NCI-H2196 (cell line): ENCODE measurements around the gene HMGXB4.
A peak's percentile ranks its signal among the peaks of the same experiment; 100 is the strongest.

Experiments used
- DNase-seq: peaks from one replicate; lab custom pipeline; 2025; ENCODE audit not compliant: unreplicated experiment; lab: John Stamatoyannopoulos, UW

HMGXB4 gene

DNA sequence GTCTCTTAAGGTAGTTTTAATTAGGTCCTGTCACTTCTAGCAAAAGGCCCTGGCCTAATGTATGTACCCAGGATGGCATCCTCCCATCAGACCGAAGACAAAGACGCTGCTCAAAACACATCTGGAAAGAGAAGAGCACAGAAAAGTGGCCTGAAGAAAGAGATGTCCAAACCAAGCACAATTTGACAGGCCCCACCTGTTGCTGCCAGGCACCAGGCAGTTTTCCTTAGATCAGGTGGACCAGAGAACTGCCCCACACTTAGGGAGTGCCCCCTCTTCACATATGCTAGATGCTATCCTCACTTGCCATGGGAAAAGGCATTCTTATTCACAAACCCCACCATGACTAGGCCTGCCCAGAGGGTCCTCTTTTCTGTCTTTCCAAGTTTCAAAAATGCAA, 3.3 kb upstream of the HMGXB4 start:
- DNase-seq: no peak

DNA sequence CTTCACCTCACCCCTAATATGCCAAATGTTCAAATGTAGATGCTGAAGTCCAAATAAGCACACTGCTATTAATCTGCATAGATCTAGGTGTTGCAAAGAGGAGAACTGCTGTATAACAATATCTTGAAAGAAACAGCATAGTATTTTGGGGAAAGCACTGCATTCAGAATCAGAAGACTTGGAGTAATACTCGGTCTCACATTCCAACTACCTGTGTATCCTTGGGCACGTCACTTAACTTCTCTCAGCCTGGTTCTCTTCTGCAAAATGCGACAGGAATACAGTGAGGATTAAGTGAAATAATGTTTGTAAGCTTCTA, 332 bp upstream of the HMGXB4 start:
- no peak for DNase-seq

DNA sequence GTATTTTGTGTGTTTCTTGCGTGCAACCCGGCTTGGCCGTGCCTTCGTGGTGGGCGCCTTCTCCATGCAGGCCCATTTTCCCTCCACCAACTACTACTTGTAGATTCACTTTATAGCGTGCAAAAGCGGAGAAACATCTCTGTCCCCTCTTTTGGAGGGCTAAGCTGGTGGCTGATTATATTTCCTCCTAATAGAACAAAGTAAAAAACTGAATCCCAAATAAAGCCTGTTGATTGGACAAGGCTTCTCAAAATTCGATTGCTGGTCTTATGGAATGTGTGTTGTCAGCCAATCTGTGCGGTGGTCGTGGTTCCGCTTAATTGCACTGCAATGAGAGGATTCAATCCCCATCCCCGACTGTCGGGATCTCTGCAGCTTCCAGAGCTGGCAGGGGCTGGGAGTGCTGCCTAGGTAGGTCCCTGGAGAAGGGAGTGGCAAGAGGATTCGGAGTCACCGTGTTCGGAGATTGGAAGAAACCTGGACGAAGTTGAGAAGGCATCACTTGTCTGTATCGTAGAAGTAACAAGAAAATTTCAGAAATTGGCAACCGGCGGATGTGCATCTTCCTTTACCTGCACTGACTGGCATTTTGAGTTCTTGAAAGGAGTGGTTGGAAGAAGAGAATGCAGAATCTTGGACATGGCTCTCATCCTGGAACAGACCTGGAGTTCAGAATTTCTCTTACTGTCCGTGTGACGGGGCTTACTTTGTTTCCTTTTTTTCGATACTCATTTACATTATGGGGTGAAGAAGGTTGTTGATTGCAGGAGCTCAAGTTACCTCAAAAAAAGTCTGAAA, 1.1 kb downstream of the HMGXB4 start:
- DNase-seq: no peak

- no peak for DNase-seq
These were observed 7.7 kb downstream of the HMGXB4 start for GRCh38 chr22:35264986-35265385.

DNA sequence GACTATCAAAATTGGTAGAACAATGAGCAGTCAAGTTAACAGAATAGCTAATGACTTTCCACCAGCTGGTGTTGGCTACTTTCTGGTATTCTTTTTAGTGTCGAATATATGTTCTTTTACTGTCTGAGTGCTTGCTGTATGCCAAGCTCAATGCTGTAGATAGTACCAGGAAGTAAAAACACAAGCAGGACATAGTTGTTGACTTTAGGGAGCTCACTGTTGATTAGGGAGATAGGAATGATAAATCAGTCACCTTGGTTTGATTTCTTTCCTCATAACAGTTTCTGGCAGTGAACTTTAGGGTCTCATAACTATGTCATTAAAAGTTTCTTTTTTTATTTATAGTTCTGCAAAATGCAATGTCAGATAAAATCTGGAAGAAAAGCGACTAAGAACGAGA, 9.0 kb downstream of the HMGXB4 start:
- DNase-seq: no peak

DNA sequence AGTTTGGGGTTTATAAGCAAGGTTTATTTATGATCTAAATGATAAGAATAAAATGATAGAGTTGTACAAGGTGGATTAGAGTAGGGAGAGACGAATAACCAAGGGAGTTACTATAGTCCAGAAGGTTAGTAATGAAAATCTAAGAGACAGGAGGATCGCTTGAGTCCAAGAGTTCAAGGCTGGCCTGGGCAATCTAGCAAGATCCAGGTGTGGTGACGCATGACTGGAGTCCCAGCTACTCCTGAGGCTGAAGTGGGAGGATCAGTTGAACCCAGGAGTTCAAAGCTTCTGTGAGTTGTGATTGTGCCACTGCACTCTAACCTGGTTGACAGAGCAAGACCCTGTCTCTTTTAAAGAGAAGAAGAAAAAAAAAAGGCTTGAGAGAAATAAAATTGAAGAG, 12.3 kb downstream of the HMGXB4 start:
- DNase-seq: no peak

DNA sequence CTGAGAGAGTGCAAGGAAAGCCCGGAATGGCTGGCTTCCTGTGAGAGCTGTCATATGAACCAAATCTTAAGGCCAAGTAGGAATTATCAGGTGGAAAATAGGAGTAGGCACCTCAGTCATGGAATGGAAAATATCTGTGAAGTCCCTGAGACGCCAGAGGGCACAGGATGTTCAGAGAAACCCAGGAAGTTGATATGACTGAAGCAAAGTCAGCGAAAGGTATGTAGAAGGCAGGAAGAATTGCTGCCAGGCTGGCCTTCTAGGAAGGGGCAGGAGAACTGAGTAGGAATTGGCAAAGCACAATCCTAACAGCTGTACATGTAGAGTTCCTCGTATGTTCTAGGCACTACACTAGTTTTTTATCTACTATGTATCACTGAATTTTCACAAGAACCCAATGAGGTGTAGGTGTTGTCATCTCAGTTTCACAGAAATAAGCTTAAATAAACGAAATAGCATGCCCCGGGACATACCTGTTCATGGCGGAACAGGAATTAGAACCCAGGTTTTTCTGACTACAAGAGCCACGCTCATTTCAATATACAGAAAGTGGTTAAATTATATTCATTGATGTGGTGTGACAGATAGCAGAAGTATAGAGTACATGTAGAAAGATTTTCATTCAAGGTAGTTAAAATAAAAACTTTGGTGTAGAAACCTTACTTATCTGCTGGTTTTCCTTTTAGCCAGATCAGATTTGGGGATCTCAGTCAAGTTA, 17.0 kb downstream of the HMGXB4 start:
- no peak for DNase-seq

GRCh38 chr22:35275580-35275979, 18.3 kb downstream of the HMGXB4 start:
- no peak for DNase-seq

DNA sequence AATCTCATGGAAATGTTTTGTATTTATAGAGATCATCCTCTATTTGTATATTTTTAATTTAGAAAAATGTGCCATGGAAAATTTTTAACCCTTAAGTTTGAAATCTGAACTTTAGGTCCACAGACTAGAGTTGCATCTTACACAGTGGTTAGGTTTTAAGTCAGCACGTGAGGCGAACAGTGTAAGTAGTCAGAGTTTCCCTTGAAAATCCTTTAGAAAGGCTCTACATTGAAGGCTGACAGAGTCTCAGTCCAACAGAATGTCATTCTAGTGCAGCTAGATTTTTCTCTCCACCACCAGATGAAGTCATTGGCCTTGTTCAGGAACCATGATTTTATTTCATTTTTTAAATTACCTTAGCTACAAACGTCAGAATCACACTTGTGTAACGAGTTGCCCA, 18.7 kb downstream of the HMGXB4 start:
- DNase-seq: no peak

DNA sequence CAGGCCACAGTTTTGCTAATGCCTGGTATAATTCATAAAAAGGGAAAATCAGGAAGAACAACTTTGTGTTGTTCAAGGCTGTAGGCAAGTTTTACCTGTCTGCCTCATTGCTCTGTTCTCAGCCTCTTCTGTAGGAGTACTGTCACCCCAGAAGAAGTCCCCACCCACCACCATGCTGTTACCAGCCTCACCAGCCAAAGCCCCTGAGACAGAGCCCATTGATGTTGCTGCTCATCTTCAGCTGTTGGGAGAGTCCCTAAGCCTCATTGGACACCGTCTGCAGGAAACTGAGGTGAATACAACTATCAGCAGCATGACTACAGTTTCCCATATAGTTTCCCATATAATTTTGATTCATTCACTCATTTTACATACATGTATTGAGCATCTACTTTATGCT, 30.8 kb downstream of the HMGXB4 start:
- no peak for DNase-seq

- no peak for DNase-seq
These were observed 35.5 kb downstream of the HMGXB4 start for GRCh38 chr22:35292786-35293185.

- no peak for DNase-seq
These were observed 38.8 kb downstream of the HMGXB4 start for GRCh38 chr22:35296051-35296450.

DNA sequence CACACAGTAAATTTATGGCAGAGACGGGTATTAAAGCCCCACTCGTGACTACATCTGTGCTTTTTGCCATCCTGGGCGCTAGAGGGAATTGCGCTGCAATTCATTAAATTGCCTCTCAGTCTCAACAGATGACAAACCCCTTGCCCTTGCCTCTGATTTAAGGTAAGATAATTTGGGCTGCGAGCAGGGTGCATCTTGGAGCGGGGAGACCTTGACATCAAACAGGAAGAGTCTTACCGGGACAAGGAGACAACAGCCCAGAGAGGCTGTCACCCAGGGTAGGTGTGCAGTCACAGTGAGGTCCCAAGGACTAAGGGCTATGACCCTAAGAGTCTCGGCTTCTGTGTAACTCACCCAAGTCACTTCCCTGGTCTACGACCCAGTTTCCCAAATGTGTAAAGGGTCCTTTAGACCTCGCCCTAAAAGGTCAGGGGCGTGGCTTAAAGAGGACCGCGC, 42.0 kb downstream of the HMGXB4 start:
- DNase-seq: peak; percentile 2

DNA sequence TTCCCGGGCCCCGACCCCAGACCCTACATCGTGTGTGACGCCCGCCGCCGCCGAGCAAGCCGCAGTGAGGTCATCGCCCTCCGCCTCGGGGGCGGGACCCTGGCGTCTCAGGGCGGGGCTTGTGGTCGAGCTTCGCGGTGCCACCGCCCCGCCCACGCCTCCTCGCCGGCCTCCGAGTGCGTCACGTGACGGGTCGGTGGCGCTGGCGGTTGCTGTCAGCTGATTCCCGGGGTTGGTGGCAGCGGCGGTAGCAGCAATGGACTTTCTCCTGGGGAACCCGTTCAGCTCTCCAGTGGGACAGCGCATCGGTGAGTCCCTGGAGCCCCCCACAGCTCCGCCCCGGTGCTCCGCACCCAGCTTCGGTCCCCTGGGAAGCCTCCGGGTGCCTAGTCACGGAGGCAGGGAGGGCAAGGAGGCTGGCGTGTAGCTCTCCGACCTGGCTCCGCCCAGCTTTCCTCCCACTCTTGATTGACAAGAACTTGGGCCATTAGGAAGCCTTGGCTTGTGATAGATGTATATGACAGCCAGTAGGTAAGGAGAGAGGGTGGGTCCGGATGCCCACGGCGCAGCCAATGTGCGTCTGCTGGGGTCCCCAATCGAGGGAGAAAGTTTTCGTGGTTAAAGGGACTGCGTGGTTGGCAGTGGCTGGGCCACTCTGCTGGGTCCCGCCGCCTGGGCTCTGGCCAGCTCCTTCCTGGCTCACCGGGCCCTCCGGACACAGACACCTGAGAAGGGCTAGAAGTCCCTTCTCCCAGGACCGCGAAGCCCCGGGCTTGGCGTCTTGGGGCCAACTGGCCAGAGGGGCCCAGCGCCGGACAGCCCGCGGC, 42.6 kb downstream of the HMGXB4 start, which contains the start of gene TOM1:
Gene TOM1, plus strand, starts transcription at position 222 of the 827 bp plus-strand sequence. Its CDS starts 35 bp downstream, at position 257.
- peak; percentile 83 for DNase-seq

- no peak for DNase-seq
These were observed 44.1 kb downstream of the HMGXB4 start for GRCh38 chr22:35301372-35301874.

- DNase-seq: no peak
These were observed 45.8 kb downstream of the HMGXB4 start for GRCh38 chr22:35303029-35303624.

DNA sequence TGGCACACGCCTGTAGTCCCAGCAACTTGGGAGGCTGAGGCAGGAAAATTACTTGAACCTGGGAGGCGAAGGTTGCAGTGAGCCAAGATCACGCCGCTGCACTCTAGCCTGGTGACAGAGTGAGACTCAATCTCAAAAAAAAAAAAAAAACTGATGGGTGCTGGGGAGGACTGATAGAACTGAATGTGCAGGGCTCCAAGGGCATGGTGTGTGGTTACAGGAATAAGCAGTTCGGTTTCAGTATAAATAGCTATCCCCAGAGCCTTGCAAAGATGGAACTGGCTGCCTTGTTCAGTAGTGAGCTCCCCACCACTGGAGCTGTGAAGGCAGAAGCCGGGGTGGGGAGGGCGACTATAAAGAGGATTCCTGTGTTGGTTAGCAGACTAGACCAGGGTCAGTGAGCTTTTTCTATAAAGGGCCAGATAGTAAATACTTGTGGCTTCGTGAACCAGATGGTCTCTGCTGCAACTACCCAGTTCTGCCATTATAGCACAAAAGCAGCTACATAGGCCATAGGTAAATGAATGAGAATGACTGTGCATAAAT, 48.3 kb downstream of the HMGXB4 start:
- no peak for DNase-seq

DNA sequence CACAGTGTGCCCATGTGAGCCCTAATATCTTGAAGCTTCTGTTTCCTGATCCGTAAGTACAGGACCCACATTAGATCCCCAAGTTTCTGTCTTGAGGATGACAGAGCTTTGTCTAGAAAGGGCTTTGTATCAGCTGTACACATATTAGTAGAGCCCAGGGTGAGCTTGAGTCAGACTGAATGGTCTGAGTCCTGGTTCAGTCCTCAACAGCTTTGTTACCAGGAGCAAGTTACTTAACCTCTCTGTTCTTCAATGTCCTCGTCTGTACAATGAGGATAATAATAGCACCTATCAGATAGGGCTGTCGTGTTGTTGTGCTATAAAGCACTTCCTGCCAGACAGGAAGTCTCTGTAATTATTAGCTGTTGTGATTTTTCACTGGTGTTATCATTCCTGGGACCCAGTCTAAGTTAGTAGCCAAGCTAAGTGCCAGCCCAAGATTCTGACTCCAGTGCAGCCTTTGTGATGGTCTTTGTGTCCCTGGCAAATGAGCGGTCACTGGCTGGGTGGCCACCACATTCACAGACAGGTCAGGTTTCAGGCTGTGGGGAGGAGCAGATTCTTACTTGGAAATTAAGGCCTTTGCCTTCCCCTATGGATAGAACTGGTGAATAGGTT, 49.2 kb downstream of the HMGXB4 start:
- DNase-seq: no peak

DNA sequence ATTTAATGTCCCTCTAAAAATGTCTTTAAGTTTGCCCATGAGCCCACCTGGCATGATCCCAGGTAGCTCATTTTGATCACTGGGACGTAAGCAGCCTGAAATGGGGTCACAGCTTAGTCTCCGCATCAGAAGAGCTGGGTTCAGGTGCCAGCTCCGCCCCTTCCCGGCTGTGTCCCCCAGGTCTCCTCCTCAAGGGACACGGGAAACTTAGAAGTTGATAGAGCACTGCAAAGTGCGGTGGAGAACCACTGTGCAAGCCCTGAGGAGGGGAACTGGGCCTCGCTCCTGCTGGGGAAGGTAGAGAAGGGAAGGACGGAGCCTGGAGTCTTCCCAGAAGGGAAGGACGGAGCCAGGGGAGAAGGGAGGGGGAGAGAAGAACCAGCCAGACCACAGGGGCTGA, 50.1 kb downstream of the HMGXB4 start:
- DNase-seq: no peak

DNA sequence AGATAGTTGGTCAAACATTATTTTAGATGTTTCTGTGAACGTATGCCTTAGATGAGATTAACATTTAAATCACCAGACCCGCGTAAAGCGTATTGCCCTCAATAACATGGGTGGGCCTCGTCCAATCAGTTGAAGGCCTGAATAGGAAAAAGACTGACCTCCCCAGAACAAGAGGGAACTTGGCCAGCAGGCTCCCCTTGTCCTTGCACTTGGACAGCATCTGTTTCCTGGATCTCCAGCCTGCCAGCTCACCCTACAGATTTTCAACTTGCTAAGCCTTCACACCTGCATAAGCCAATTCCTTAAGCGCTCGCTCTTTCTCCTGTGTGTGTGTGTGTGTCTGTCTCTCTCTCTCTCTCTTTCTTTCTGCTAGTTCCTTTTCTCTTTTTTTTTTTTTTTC, 50.6 kb downstream of the HMGXB4 start:
- no peak for DNase-seq
